BJ (cell line): Measurements from ENCODE around the gene EPS8. TPM values are rescaled to one million over a fixed set of nuclear protein-coding genes. Genes with fewer than 3 reads are reported as not detected.

Source experiments
- CTCF ChIA-PET: fragments of 350-600 bp; formaldehyde crosslinking; extraction: SDS; loops from one replicate; lab custom pipeline; 2021; ENCODE audit warnings: antibody characterized with exemption, inconsistent platforms; lab: Yijun Ruan, JAX
- POLR2A ChIA-PET: fragments of 300-600 bp; sonication (Branson Sonifier 250); formaldehyde crosslinking; extraction: SDS; loops from one replicate; lab custom pipeline; 2021; ENCODE audit warnings: antibody characterized with exemption; lab: Charles Lee
- DNase-seq: peaks from one replicate; pipeline ENCODE4 v3.0.0-alpha.2; 2011; ENCODE audit warnings: low read depth
- H3K27me3 ChIP-seq: 2 replicates; pipeline ENCODE4 v1.6.0; 2011; ENCODE audit warnings: low read length; ENCODE audit not compliant: control insufficient read depth, insufficient read depth
- H3K36me3 ChIP-seq: 2 replicates; pipeline ENCODE4 v1.5.1; 2011; ENCODE audit warnings: low read length; ENCODE audit not compliant: control insufficient read depth, insufficient read depth
- H3K4me3 ChIP-seq: 2 replicates; pipeline ENCODE4 v1.5.1; 2011; ENCODE audit warnings: low read depth, mild to moderate bottlenecking, control low read depth, low read length
- CTCF ChIP-seq: IDR thresholded peaks from 2 replicates; pipeline ENCODE4 v1.5.1; 2011; ENCODE audit warnings: low read depth, mild to moderate bottlenecking, control low read depth, inconsistent platforms, low read length, moderate library complexity; ENCODE audit not compliant: insufficient read depth
- polyA plus RNA-seq: library from polyadenylated mRNA; depleted of rRNA; stranded (reverse); fragments of >200 nt; gene quantifications from 2 replicates; pipeline ENCODE4 v1.2.3, GENCODE V29; 2011

Gene EPS8
- polyA plus RNA-seq, 1 experiment, result 118 TPM

GRCh38 chr12:15794196-15794595, 5.0 kb upstream of the EPS8 start:
- Histone ChIP-seq H3K4me3 (no peak overlapping the region), H3K27me3 (no peaks in the 10 kb centered on the region), H3K36me3 (no peaks in the 10 kb centered on the region)
- DNase-seq, result no peak
- ChIA-PET POLR2A (no interaction called here), CTCF (interaction anchor here (0.8 kb wide), 1 partner anchor 55 kb away, joined by 3 read pairs; no protein-coding TSS in a partner anchor)
- TF ChIP-seq CTCF, result no peak

GRCh38 chr12:15788233-15789219, 662 bp downstream of the EPS8 start:
- peak overlapping the region; percentile 96 for H3K4me3 ChIP-seq
- no peaks in the 10 kb centered on the region for H3K27me3 ChIP-seq
- POLR2A ChIA-PET, result interaction anchor here (1.4 to 1.8 kb wide), 2 partner anchors 19 to 42 kb away, joined by 5 to 11 read pairs; no protein-coding TSS in a partner anchor
- CTCF ChIA-PET, result interaction anchor here (0.6 to 3.0 kb wide), 7 partner anchors 13 to 198 kb away, joined by 3 to 10 read pairs (median 3); no protein-coding TSS in a partner anchor
- H3K36me3 ChIP-seq, result no peaks in the 10 kb centered on the region
- no peak for DNase-seq
- no peak for TF ChIP-seq CTCF

- POLR2A ChIA-PET, result no interaction called here
- H3K36me3 ChIP-seq, result no peaks in the 10 kb centered on the region
- DNase-seq, result no peak
- no peak for TF ChIP-seq CTCF
- CTCF ChIA-PET, result interaction anchor here (0.8 to 3.0 kb wide), 3 partner anchors 27 to 198 kb away, joined by 3 to 10 read pairs (median 3); no protein-coding TSS in a partner anchor
- no peaks in the 10 kb centered on the region for H3K27me3 ChIP-seq
- peak overlapping the region; percentile 96 for H3K4me3 ChIP-seq
Measured at GRCh38 chr12:15787778-15788177, 1.4 kb downstream of the EPS8 start.

- Histone ChIP-seq H3K4me3 (peak overlapping the region; percentile 10; the same call in 1 of the 2 replicates), H3K27me3 (no peaks in the 10 kb centered on the region), H3K36me3 (no peaks in the 10 kb centered on the region)
- ChIA-PET CTCF (interaction anchor here (1.2 kb wide), 1 partner anchor 192 kb away, joined by 3 read pairs; no protein-coding TSS in a partner anchor), POLR2A (no interaction called here)
- no peak for DNase-seq
- no peak for TF ChIP-seq CTCF
Measured at GRCh38 chr12:15786772-15787171, 2.4 kb downstream of the EPS8 start.

GRCh38 chr12:15783288-15783687, 5.9 kb downstream of the EPS8 start:
- POLR2A ChIA-PET, result no interaction called here
- no peak for TF ChIP-seq CTCF

More at GRCh38 chr12:15783288-15783687, 5.9 kb downstream of the EPS8 start:
- Histone ChIP-seq H3K27me3 (no peaks in the 10 kb centered on the region), H3K4me3 (no peak overlapping the region), H3K36me3 (no peaks in the 10 kb centered on the region)
- CTCF ChIA-PET, result interaction anchor here (0.6 kb wide), 1 partner anchor 150 kb away, joined by 3 read pairs; no protein-coding TSS in a partner anchor
- no peak for DNase-seq
